ENCODE results near the gene DUSP19.
"Not testable (repeated sequence)": the region's sequence is repeated elsewhere in the genome, so short reads cannot be mapped to it uniquely, and the experiment has no call there.

Gene DUSP19

DNA sequence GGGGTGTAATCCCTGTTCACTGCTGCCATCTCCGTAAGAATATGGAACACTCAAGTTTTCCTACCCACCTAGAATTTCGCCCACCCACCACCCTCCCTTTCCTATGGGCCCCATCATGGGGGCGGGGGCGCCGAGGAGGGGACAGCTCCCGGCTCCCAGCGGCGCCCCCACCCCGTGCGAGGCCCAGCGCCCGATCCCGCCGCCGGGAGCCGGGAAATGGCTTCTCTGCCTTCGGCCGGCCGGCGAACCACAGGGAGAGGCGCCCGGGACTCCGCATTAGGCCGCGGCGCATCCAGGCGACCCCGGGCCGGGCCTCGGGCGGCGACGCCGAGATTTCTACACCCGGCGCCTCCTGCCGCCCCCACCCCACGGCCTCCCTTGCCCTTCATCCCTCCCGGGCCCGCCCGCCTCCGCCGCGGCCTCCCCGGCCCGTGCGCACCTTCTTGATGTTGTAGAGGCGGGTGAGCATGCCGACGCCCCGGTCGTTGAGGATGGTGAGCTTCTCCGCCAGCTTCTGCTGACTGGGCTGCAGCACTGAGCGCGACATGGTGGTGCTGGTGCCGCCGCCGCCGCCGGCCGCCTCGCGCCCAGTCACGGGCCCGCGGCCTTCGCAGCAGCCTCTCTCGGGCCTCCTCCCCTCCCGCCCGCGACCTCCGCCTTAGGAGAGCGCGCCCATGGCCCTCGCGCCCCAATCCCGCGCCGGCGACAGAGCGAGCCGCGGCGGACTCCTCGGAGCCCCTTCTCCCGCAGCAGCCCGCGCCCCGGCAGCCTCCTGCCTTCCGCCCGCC is 40.8 kb upstream of the DUSP19 start:
- Histone ChIP-seq H3K4me1 (ENCODE audit: low read depth, poor library complexity, severe bottlenecking) (peaks cover 26% of the 10 kb centered on the region), H3K9ac (peak overlapping the region; percentile 80), H3K27ac (peak overlapping the region; percentile 49; the same call in 1 of the 2 replicates), H3K4me3 (IDR thresholded peaks at IDR 0.05; ENCODE audit: insufficient read depth, low read depth, low read length) (peak overlapping the region; percentile 38), H3K27me3 (ENCODE audit: insufficient read depth, low read depth) (peaks cover 29% of the 10 kb centered on the region), H3K36me3 (ENCODE audit: insufficient read depth) (no peaks in the 10 kb centered on the region), H3K4me2 (peak overlapping the region; percentile 69), H3K79me2 (ENCODE audit: insufficient read depth, low read depth) (peaks cover 9% of the 10 kb centered on the region; the same call in 1 of the 2 replicates), H4K20me1 (ENCODE audit: insufficient read depth) (peaks cover 15% of the 10 kb centered on the region; the same call in 1 of the 2 replicates), H2AFZ (ENCODE audit: low read depth) (peak overlapping the region; percentile 82)
- TF ChIP-seq, protein P1, sequence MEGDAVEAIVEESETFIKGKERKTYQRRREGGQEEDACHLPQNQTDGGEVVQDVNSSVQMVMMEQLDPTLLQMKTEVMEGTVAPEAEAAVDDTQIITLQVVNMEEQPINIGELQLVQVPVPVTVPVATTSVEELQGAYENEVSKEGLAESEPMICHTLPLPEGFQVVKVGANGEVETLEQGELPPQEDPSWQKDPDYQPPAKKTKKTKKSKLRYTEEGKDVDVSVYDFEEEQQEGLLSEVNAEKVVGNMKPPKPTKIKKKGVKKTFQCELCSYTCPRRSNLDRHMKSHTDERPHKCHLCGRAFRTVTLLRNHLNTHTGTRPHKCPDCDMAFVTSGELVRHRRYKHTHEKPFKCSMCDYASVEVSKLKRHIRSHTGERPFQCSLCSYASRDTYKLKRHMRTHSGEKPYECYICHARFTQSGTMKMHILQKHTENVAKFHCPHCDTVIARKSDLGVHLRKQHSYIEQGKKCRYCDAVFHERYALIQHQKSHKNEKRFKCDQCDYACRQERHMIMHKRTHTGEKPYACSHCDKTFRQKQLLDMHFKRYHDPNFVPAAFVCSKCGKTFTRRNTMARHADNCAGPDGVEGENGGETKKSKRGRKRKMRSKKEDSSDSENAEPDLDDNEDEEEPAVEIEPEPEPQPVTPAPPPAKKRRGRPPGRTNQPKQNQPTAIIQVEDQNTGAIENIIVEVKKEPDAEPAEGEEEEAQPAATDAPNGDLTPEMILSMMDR (conservative IDR thresholded peaks at IDR 0.05; ENCODE audit: low read depth, low read length) = no peak

DNA sequence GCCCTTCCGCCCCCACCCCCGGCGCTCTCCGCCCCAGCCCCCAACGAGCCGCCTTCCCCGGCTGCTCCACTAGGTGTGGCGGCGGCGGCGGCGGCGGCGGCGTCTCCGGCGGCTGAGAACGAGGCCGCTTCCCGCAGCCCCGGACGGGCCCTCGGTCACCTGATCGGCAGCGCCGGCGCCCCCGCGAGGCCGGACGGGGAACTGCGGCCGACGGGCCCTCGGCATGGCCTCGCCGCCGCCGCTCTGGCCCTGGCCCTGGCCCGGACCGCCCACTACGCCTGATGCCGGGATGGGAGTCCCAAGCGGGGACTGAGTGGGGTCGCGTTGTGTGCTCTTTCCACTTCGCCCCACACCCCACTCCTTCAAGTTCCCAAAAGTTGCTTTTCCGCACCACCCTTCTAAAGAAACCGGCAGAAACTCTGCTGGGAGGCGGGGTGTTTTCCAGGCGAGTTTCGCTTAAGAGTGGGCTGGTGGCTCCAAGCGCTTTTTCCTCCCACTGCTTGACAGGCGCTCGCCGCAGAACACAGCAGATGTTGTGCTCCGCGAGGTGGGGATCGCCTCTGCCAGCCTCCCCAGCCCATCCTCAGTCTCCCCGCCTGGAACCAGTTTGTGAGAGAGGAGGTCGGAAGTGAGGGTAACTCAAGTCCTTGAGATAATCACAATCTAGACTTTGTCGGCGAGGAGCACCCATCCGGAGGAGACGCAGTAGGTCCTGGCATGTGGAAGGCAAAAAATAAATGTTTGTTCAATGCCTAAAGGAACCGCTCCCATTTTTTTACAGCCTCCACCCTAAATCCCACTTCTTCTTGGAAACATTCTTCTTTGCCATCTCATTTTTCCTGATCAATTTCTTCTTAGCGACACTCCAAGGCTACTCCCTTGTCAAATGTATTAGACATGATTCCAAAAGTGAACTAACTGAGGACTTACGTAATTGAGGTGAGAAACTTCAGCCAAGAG is 39.9 kb upstream of the DUSP19 start, which contains the start of gene NCKAP1:
Gene NCKAP1 (minus strand): TSS at position 117 of the 960 bp plus-strand sequence. CDS start 358 bp downstream, outside the sequence.
- peak within 1 kb of the TSS; percentile 49; the same call in 1 of the 2 replicates for H3K27ac ChIP-seq
- peaks cover 22% of the 10 kb centered on the region for H3K4me1 ChIP-seq (ENCODE audit: low read depth, poor library complexity, severe bottlenecking)
- H3K9ac ChIP-seq = peak within 1 kb of the TSS; percentile 80
- peaks cover 29% of the 10 kb centered on the region for H3K27me3 ChIP-seq (ENCODE audit: insufficient read depth, low read depth)
- H3K4me2 ChIP-seq = peak within 1 kb of the TSS; percentile 70
- H3K79me2 ChIP-seq (ENCODE audit: insufficient read depth, low read depth) = peaks cover 6% of the 10 kb centered on the region; the same call in 1 of the 2 replicates
- peak within 1 kb of the TSS; percentile 80 for H3K4me3 ChIP-seq (IDR thresholded peaks at IDR 0.05; ENCODE audit: insufficient read depth, low read depth, low read length)
- H4K20me1 ChIP-seq (ENCODE audit: insufficient read depth) = peaks cover 15% of the 10 kb centered on the region; the same call in 1 of the 2 replicates
- no peaks in the 10 kb centered on the region for H3K36me3 ChIP-seq (ENCODE audit: insufficient read depth)
- TF ChIP-seq, protein P1 (conservative IDR thresholded peaks at IDR 0.05; ENCODE audit: low read depth, low read length) = peak; percentile 68
- peak within 1 kb of the TSS; percentile 82 for H2AFZ ChIP-seq (ENCODE audit: low read depth)

DNA sequence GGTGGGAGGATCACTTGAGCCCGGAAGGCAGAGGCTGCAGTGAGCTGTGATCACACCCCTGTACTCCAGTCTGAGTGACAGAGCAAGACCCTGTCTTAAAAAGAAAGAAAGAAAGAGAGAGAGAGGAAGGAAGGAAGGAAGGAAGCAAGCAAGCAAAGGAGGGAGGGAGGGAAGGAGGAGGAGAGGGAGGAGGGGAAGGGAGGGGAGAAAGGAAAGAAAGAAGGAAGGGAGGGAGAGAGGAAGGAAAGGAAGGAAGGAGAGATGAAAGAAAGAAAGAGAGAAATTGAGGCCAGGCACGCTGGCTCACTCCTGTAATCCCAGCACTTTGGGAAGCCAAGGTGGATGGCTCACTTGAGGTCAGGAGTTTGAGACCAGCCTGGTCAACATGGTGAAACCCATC is 37.9 kb upstream of the DUSP19 start:
- Histone ChIP-seq H3K27ac (no peak overlapping the region), H3K79me2 (ENCODE audit: insufficient read depth, low read depth) (peaks cover 5% of the 10 kb centered on the region; the same call in 1 of the 2 replicates), H2AFZ (ENCODE audit: low read depth) (no peak overlapping the region), H3K9ac (no peak overlapping the region), H3K4me3 (IDR thresholded peaks at IDR 0.05; ENCODE audit: insufficient read depth, low read depth, low read length) (no peak overlapping the region), H3K4me2 (no peak overlapping the region), H4K20me1 (ENCODE audit: insufficient read depth) (peaks cover 7% of the 10 kb centered on the region; the same call in 1 of the 2 replicates), H3K36me3 (ENCODE audit: insufficient read depth) (no peaks in the 10 kb centered on the region), H3K27me3 (ENCODE audit: insufficient read depth, low read depth) (peaks cover 12% of the 10 kb centered on the region; the same call in 1 of the 2 replicates), H3K4me1 (ENCODE audit: low read depth, poor library complexity, severe bottlenecking) (peaks cover 16% of the 10 kb centered on the region)
- TF ChIP-seq, protein P1 (conservative IDR thresholded peaks at IDR 0.05; ENCODE audit: low read depth, low read length) = no peak

DNA sequence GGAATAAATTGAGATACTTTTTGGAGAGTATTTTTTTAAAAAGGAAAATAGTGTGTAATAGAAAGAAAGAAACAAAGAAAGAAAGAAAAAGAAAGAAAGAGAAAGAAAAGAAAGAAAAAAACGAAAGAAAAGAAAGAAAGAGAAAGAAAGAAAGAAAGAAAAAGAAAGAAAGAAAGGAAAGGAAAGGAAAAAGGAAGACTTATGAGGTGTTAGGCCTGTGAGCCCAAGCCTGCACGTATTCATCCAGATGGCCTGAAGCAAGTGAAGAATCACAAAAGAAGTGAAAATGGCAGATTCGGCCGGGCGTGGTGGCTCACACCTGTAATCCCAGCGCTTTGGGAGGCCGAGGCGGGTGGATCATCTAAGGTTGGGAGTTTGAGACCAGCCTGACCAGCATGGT is 35.0 kb upstream of the DUSP19 start:
- not testable (repeated sequence) for H2AFZ ChIP-seq (ENCODE audit: low read depth); H3K4me3 ChIP-seq (IDR thresholded peaks at IDR 0.05; ENCODE audit: insufficient read depth, low read depth, low read length); H3K4me2 ChIP-seq; H3K9ac ChIP-seq; H4K20me1 ChIP-seq (ENCODE audit: insufficient read depth); H3K79me2 ChIP-seq (ENCODE audit: insufficient read depth, low read depth); H3K4me1 ChIP-seq (ENCODE audit: low read depth, poor library complexity, severe bottlenecking); H3K36me3 ChIP-seq (ENCODE audit: insufficient read depth); H3K27me3 ChIP-seq (ENCODE audit: insufficient read depth, low read depth); H3K27ac ChIP-seq

DNA sequence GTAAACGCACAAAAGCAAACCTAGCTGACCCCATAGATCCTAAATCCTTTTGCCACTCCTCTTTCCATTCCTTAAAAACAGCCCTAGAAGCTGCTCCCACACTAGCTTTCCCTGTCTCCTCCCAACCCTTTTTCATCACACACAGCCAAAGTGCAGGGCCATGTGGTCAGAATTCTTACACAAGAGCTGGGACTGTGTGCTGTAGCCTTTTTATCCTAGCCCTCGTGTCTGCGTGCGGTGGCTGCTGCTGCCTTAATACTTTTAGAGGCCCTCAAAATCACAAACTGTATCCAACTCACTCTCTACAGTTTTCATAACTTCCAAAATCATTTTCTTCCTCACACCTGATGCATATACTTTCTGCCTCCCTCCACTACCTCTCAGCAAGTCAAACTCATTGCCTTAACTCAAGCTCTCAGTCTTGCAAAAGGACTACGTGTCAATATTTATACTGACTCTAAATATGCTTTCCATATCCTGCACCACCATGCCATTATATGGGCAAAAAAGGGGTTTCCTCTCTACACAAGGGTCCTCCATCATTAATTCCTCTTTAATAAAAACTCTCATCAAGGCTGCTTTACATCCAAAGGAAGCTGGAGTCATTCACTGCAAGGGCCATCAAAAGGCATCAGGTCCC is 30.9 kb upstream of the DUSP19 start:
- not testable (repeated sequence) for H3K27me3 ChIP-seq (ENCODE audit: insufficient read depth, low read depth); H3K9ac ChIP-seq; H3K4me2 ChIP-seq; H3K36me3 ChIP-seq (ENCODE audit: insufficient read depth); H4K20me1 ChIP-seq (ENCODE audit: insufficient read depth); H3K27ac ChIP-seq; H3K79me2 ChIP-seq (ENCODE audit: insufficient read depth, low read depth); H2AFZ ChIP-seq (ENCODE audit: low read depth); H3K4me3 ChIP-seq (IDR thresholded peaks at IDR 0.05; ENCODE audit: insufficient read depth, low read depth, low read length); H3K4me1 ChIP-seq (ENCODE audit: low read depth, poor library complexity, severe bottlenecking)

All from KMS-11 (cell line).